T-helper 2 cell treated with Interferon-gamma antibody and Interleukin-4, amounts not matched to agents 5 μg/mL and 100 μg/mL, for 36 hours (primary cell): Measurements from ENCODE around the gene WDR45B.

Experiments
- DNase-seq: peaks from one replicate; pipeline ENCODE4 v3.0.0; 2021; ENCODE audit warnings: low spot score
- H3K27ac Mint-ChIP-seq: one replicate; pipeline ENCODE4 v1.8.0; 2021; ENCODE audit warnings: mild to moderate bottlenecking, mixed read lengths
- H3K27me3 Mint-ChIP-seq: one replicate; pipeline ENCODE4 v1.8.0; 2021; ENCODE audit warnings: low read depth, mixed read lengths
- H3K36me3 Mint-ChIP-seq: one replicate; pipeline ENCODE4 v1.8.0; 2021; ENCODE audit warnings: low read depth, mixed read lengths
- H3K4me1 Mint-ChIP-seq: one replicate; pipeline ENCODE4 v1.8.0; 2021; ENCODE audit warnings: low read depth, mixed read lengths
- H3K4me3 Mint-ChIP-seq: one replicate; pipeline ENCODE4 v1.8.0; 2022; ENCODE audit warnings: mild to moderate bottlenecking, moderate library complexity, mixed read lengths
- H3K9me3 Mint-ChIP-seq: one replicate; pipeline ENCODE4 v1.8.0; 2021; ENCODE audit warnings: mixed read lengths

WDR45B gene

GRCh38 chr17:82648165-82648668, at the start of gene WDR45B:
TSS of gene WDR45B (minus strand) at chr17:82648444. CDS start at chr17:82648340, 104 bp downstream.
- Mint-ChIP-seq H3K4me3 (peak within 1 kb of the TSS; percentile 85), H3K4me1 (peaks cover 15% of the 10 kb centered on the region), H3K9me3 (no peaks in the 10 kb centered on the region), H3K36me3 (peaks cover 10% of the 10 kb centered on the region), H3K27me3 (no peaks in the 10 kb centered on the region), H3K27ac (peak within 1 kb of the TSS; percentile 72)
- peak; percentile 95 for DNase-seq

DNA sequence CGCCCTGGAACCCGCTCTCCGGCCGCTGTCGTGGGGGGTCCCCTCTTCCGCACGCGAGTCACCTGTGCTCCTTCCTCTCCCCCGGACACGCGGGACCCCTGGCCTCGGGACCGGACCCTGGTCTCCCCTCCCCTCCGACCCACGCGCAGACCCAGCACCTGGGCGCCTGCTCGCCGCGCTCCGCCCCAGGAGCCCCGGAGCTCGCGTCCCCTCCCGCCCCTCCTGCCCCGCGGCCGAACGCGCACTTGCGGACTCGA, 49.5 kb upstream of the WDR45B start:
- Mint-ChIP-seq H3K27me3 (peaks cover 10% of the 10 kb centered on the region), H3K9me3 (peaks cover 17% of the 10 kb centered on the region), H3K4me3 (no peak overlapping the region), H3K27ac (no peak overlapping the region), H3K4me1 (peaks cover 2% of the 10 kb centered on the region), H3K36me3 (peaks cover 6% of the 10 kb centered on the region)
- no peak for DNase-seq

DNA sequence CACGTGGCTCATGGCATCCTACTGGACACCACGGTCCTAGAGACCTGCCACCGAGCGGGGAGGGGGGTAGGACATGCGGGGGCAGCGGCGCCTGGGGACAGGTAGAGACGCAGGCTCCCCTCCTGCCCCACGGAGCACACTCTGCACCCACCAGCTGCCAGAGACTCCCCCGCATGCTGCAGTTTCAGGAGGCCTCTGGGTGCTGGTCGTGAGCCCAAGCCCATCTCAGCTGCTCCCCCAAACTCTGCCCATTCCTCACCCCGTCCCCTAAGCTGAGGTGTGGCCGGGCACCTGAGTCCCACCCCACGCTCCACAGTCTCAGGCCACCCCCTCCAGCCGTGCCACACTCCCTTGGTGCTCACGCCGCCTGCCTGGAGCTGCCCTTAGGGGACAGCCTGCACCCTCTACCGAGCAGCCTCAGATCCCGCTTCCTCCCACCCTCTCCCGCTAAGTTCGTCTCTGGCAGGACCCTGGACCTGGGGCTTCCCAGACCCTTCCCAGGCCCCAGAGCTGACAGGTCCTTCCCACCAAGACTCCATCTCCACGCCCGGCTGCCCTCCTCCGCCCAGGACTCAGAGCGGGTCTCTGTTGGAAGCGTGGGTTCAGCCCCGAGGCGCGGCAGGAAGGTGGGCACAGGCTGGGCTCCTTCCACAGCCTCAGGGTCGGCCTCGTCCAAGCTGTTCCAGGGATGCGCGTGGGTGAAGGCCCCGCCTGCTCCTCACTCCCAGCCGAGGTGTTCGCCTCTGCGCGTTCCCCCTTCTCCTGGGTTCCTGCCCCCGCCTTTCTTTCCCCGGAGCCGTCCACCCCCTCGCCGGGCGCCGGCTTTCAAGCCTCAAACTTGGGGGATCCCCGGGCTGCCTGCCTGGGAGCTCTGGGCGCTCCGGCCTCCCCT, 48.9 kb upstream of the WDR45B start:
- peak overlapping the region; percentile 49 for H3K4me3 Mint-ChIP-seq
- H3K4me1 Mint-ChIP-seq, result peaks cover 2% of the 10 kb centered on the region
- H3K9me3 Mint-ChIP-seq, result peaks cover 17% of the 10 kb centered on the region
- no peak for DNase-seq
- peaks cover 6% of the 10 kb centered on the region for H3K36me3 Mint-ChIP-seq
- H3K27me3 Mint-ChIP-seq, result peaks cover 10% of the 10 kb centered on the region
- no peak overlapping the region for H3K27ac Mint-ChIP-seq

- H3K9me3 Mint-ChIP-seq, result peaks cover 17% of the 10 kb centered on the region
- DNase-seq, result no peak
- peaks cover 10% of the 10 kb centered on the region for H3K27me3 Mint-ChIP-seq
- H3K4me3 Mint-ChIP-seq, result peak overlapping the region; percentile 18
- peaks cover 2% of the 10 kb centered on the region for H3K4me1 Mint-ChIP-seq
- H3K27ac Mint-ChIP-seq, result no peak overlapping the region
- peaks cover 6% of the 10 kb centered on the region for H3K36me3 Mint-ChIP-seq
Measured at GRCh38 chr17:82696259-82696658, 48.0 kb upstream of the WDR45B start.

- H3K9me3 Mint-ChIP-seq, result peaks cover 17% of the 10 kb centered on the region
Measured at GRCh38 chr17:82694647-82695046, 46.4 kb upstream of the WDR45B start.

DNA sequence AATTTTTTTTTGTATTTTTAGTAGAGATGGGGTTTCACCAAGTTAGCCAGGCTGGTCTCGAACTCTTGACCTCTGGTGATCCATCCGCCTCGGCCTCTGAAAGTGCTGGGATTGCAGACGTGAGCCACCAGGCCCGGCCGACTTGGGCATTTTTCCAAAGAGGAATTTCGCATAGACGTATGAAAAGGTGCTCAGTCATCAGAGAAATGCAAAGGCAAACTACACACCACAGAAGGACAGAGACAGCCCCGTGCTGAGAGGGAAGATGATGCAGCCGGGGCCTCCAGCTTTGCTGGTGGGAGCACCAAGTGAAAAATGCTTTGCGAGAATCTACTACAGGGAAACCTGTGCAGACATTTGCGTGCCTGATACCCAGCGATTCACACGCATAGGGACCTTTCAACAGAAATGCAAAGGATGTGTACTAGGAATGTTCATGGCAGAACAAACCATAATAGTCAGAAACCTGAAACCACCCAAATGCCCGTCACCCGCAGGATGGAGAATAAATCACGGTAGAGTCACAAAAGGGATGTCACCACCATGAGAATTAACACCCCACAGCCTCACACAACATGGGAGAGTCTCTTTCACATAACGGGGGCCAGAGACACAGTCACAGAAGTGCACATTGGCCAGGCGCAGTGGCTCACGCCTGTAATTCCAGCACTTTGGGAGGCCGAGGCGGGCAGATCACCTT, 45.1 kb upstream of the WDR45B start:
- peaks cover 10% of the 10 kb centered on the region for H3K27me3 Mint-ChIP-seq
- DNase-seq, result no peak
- H3K27ac Mint-ChIP-seq, result no peak overlapping the region
- no peak overlapping the region for H3K4me3 Mint-ChIP-seq
- peaks cover 6% of the 10 kb centered on the region for H3K36me3 Mint-ChIP-seq
- H3K9me3 Mint-ChIP-seq, result peaks cover 17% of the 10 kb centered on the region
- H3K4me1 Mint-ChIP-seq, result no peaks in the 10 kb centered on the region

More at GRCh38 chr17:82694647-82695046, 46.4 kb upstream of the WDR45B start:
- H3K27ac Mint-ChIP-seq, result no peak overlapping the region
- DNase-seq, result no peak
- H3K36me3 Mint-ChIP-seq, result peaks cover 6% of the 10 kb centered on the region
- no peak overlapping the region for H3K4me3 Mint-ChIP-seq
- peaks cover 2% of the 10 kb centered on the region for H3K4me1 Mint-ChIP-seq
- H3K27me3 Mint-ChIP-seq, result peaks cover 10% of the 10 kb centered on the region

DNA sequence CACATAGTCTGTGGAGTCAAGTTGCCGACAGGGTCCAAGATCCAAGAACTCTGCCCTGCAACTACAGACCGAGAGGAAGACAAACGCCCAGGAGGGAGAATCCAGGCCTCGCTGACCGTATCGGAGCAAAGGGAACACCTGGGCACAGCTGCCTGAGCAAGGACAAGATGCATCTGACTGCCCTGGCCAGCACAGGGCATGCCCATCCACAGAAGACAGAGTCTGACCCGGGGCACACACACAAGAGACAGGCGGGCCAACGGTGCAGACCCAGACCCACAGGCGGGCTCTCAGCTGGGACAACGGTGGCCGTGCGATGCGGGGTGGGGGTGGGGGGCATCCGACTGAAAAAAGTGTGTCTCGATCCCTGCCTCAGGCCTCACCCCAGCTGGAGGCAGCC, 44.0 kb upstream of the WDR45B start:
- no peak for DNase-seq
- Mint-ChIP-seq H3K9me3 (peaks cover 17% of the 10 kb centered on the region), H3K4me3 (no peak overlapping the region), H3K4me1 (no peaks in the 10 kb centered on the region), H3K36me3 (peaks cover 6% of the 10 kb centered on the region), H3K27ac (no peak overlapping the region), H3K27me3 (peaks cover 8% of the 10 kb centered on the region)

DNA sequence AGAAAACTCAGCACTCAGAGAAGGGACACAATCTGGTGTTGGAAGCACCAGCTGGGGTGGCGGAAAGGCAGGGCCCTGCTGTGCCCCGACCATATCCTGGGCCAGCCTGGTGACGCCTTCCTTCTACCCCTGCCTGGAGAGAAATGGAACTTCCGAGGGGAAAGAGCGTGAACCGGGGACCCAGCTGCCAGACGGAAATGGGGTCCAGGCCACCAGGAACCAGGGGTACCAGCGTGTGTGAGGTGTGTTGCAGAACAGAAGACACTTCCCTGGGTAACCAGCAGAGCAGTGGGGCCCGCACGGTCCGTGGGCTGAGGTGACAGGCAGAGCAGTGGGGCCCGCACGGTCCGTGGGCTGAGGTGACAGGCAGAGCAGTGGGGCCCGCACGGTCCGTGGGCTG, 43.5 kb upstream of the WDR45B start:
- no peaks in the 10 kb centered on the region for H3K4me1 Mint-ChIP-seq
- no peak overlapping the region for H3K4me3 Mint-ChIP-seq
- peaks cover 4% of the 10 kb centered on the region for H3K27me3 Mint-ChIP-seq
- peaks cover 6% of the 10 kb centered on the region for H3K36me3 Mint-ChIP-seq
- no peak overlapping the region for H3K27ac Mint-ChIP-seq
- peaks cover 17% of the 10 kb centered on the region for H3K9me3 Mint-ChIP-seq
- DNase-seq, result no peak

DNA sequence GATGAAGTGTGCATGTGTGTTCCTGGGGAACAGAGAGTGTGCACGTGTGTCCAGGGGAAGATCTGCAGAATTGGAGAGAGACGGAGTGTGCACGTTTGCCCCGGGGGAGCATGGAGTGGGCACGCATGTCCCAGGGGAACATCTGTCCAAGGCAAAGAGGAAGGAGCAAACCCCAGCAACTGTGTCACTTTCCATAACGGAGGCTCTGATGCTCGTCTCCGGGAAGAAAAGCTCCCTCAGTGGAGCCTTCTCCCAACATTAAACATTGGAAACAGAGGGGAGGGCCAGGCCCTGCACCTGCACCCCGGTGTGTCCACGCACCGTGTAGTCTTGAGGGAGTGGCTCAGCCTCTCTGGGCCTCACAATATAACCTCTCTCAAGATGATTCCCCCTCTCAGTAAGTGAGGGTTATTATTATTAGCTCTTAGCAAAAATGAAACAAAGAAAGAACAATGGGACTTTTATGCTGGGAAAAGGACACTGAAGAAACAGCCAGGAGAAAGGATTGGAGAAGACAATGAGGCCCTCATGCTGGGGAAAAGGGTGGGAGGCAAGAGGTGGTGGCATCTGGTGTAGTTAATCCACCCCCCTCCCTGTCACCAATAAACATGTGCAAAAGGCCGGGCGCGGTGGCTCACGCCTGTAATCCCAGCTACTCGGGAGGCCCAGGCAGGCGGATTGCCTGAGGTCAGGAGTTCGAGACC, 42.7 kb upstream of the WDR45B start:
- H3K27ac Mint-ChIP-seq, result no peak overlapping the region
- no peaks in the 10 kb centered on the region for H3K4me1 Mint-ChIP-seq

GRCh38 chr17:82689077-82689476, 40.8 kb upstream of the WDR45B start:
- Mint-ChIP-seq H3K27ac (no peak overlapping the region), H3K27me3 (no peaks in the 10 kb centered on the region), H3K36me3 (no peaks in the 10 kb centered on the region), H3K9me3 (peaks cover 5% of the 10 kb centered on the region), H3K4me3 (no peak overlapping the region), H3K4me1 (no peaks in the 10 kb centered on the region)
- DNase-seq, result no peak

More for the DNA sequence above, 42.7 kb upstream of the WDR45B start:
- Mint-ChIP-seq H3K9me3 (peaks cover 17% of the 10 kb centered on the region), H3K27me3 (peaks cover 2% of the 10 kb centered on the region), H3K36me3 (peaks cover 6% of the 10 kb centered on the region), H3K4me3 (no peak overlapping the region)
- no peak for DNase-seq

GRCh38 chr17:82687871-82688270, 39.6 kb upstream of the WDR45B start:
- Mint-ChIP-seq H3K9me3 (no peaks in the 10 kb centered on the region), H3K27ac (no peak overlapping the region), H3K36me3 (no peaks in the 10 kb centered on the region), H3K4me1 (no peaks in the 10 kb centered on the region), H3K27me3 (no peaks in the 10 kb centered on the region), H3K4me3 (no peak overlapping the region)
- no peak for DNase-seq

DNA sequence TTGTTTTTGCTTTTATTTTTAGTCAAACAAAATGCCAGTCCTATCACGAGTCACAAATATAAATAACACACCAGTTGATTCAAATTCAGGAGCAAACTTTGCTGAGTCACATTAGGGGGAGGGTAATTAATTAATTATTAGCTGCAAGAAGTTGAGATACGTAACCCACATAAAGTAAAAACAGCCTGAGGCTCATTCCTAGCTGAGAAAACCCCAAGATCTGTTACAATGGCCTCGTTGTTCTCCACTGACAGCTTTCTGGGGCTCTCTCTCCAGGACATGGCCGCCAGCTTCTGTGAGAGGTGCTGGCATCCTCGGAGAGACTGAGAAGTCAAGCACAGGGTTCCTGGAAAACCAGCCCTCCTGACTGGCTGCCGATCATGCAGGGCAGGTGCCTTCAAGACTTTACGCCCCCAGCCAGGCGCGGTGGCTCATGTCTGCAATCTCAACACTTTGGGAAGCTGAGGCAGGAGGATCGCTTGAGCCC, 39.2 kb upstream of the WDR45B start:
- no peak for DNase-seq
- H3K4me1 Mint-ChIP-seq, result no peaks in the 10 kb centered on the region
- peaks cover under 1% of the 10 kb centered on the region for H3K9me3 Mint-ChIP-seq
- no peaks in the 10 kb centered on the region for H3K36me3 Mint-ChIP-seq
- no peak overlapping the region for H3K27ac Mint-ChIP-seq
- H3K4me3 Mint-ChIP-seq, result no peak overlapping the region
- no peaks in the 10 kb centered on the region for H3K27me3 Mint-ChIP-seq

DNA sequence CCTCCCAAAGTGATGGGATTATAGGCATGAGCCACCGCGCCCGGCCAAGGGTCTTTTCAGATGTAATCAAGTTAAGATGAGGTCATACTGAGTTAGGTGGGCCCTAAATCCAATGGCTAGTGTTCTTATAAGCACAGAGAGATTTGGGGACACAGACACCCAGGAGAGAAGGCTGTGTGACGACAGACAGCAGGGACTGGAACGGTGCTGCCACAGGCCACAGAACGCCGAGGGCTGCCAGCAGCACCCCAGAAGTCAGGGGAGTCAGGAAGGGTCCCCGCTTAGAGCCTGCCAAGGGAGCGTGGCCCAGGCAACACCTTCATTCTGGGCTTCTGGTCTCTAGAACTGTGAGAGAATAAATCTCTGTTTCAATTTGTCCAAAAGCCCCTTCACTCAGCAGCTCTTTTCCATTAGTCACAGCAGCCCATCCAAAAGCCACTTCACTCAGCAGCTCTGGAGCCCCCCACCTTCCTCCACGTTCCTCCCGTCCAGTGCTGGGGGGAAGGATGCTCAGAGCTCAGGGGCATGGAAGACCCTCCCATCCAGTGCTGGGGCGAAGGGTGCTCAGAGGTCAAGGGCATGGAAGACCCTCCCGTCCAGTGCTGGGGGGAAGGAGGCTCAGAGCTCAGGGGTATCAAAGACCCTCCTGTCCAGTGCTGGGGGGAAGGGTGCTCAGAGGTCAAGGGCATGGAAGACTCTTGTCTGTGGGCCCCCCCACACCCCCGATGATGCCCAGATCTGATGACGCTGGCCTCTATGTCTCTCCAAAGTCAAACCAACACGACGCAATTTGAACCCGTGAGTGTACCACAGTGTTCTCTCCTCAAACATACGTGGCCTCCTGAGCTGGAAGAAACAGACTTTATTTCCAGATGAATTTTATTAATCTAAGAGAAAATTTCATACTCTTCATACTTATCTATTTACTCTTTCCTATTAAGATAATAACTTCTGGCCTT, 38.4 kb upstream of the WDR45B start:
- no peak overlapping the region for H3K27ac Mint-ChIP-seq

More for the DNA sequence above, 38.4 kb upstream of the WDR45B start:
- Mint-ChIP-seq H3K4me3 (no peak overlapping the region), H3K36me3 (no peaks in the 10 kb centered on the region), H3K4me1 (no peaks in the 10 kb centered on the region), H3K9me3 (peaks cover 7% of the 10 kb centered on the region), H3K27me3 (no peaks in the 10 kb centered on the region)
- DNase-seq, result no peak
